Measurements from ENCODE around the gene RPTOR. TPM values are rescaled to one million over a fixed set of nuclear protein-coding genes. Genes with fewer than 3 reads are reported as not detected.
A peak's percentile ranks its signal among the peaks of the same experiment; 100 is the strongest.

The RPTOR gene
- total RNA-seq, 2 experiments from 2014 or later, result 53.1 to 54.0 TPM

DNA sequence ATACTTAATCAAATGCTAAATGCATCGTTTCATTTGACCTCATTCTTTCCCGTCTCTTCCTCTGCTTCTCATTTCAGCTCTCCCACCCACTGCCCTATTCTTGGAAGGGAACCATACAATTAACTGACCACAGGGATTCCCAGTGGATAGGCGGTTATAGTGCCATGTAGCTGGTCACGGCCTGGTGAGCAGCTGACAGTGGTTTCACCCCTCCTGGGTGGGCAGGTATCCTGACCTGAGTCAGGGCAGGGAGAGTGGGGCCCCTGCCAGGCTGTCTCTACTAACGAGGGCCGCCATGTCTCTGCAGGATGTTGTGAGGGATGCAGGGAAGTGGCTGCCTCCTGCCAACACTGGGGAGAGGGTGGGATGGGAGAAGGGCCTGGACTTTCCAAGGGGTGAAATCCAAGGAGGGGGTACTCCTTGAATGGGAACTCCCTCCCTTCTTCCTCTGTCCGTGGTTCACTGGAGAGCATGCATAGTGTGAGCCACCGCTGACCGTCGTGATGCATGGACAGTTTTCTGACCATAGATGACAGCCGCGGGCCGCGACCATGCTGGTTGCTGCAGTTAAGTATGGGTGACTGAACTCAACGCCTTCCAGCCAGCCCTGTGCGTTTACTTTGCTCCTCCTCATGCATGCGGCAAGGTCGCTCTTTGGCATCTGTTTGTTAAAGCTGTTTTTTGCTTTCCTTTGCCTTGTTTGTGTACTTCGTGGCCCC is 95.9 kb downstream of the RPTOR start:
- no peak overlapping the region for H3K4me3 Mint-ChIP-seq
- H3K36me3 Mint-ChIP-seq (ENCODE audit: low read depth), result peaks cover 29% of the 10 kb centered on the region
- no peaks in the 10 kb centered on the region for H3K9me3 Mint-ChIP-seq (ENCODE audit: insufficient read depth)
- ChIA-PET POLR2A (no interaction called here), CTCF (interaction anchor here (1.3 kb wide), 1 partner anchor 9 kb away, joined by 3 read pairs; no protein-coding TSS in a partner anchor)
- H3K27ac Mint-ChIP-seq, result no peak overlapping the region
- H3K4me1 Mint-ChIP-seq (ENCODE audit: low read depth), result peaks cover 16% of the 10 kb centered on the region
- ATAC-seq (no peak), DNase-seq (no peak)
- H3K27me3 Mint-ChIP-seq (ENCODE audit: low read depth), result no peaks in the 10 kb centered on the region

DNA sequence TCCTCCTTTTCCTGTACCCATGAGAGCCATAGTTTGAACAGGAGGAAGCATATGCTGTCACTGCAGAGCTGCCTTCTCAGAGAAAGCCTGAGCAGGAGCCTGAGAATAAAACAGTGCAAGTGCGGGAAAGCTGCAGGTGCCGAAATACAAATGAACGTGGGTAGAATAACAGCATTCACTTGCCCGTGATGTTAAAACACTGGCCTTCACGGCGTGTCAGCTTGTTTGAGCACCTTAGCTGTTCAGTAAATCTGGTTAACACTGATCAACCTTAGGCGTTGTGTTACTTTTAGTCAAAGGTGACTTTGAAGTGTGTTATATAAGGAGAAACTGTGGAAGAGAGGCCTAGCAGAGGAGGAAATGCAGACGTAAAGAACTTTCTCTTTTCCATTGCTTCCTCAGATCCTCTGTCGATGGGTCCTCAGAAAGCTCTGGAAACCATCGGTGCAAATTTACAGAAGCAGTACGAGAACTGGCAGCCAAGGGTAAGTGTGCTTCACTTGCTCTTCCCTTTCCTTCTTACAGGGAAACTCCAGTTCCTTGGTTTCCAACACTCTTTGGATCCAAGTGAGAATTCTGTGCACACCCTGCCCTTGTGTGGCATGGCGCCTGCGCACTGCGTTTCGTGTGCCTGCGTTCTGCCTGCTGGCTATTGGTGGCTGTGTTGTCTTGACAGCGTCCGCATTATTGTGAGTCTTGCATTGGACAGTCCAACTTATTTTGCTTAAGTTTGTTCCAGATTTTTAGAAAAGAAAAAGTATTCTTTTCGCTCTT is 98.9 kb downstream of the RPTOR start:
- no peak overlapping the region for H3K4me3 Mint-ChIP-seq
- peaks cover 40% of the 10 kb centered on the region for H3K36me3 Mint-ChIP-seq (ENCODE audit: low read depth)
- DNase-seq (no peak), ATAC-seq (no peak)
- H3K9me3 Mint-ChIP-seq (ENCODE audit: insufficient read depth), result no peaks in the 10 kb centered on the region
- ChIA-PET POLR2A (interaction anchor here (1.1 kb wide), 1 partner anchor 11 kb away, joined by 3 read pairs; no protein-coding TSS in a partner anchor), CTCF (interaction anchor here (1.2 kb wide), 1 partner anchor 68 kb away, joined by 5 read pairs; no protein-coding TSS in a partner anchor)
- H3K27me3 Mint-ChIP-seq (ENCODE audit: low read depth), result no peaks in the 10 kb centered on the region
- peaks cover 39% of the 10 kb centered on the region for H3K4me1 Mint-ChIP-seq (ENCODE audit: low read depth)
- H3K27ac Mint-ChIP-seq, result no peak overlapping the region

DNA sequence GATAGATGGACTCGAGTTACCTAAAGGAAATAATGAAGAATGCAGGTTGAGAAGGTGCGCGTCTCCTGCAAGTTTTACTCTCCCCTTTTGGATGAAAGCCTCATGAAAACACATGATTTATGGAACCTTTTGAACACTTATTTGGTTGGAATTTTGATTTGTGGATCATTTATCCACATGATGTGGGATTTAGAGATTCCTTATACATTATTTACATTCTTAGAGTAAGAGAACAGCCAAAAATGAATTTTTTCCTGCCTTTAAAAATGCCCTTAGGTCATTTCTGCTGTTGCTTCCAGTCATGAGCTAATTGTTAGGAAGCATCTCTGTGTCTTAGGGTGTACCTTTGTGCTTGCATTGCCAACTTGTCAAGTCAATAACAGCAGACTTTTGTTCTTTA is 99.9 kb downstream of the RPTOR start:
- H3K27me3 Mint-ChIP-seq (ENCODE audit: low read depth), result no peaks in the 10 kb centered on the region
- POLR2A ChIA-PET, result interaction anchor here (0.6 to 0.9 kb wide), 2 partner anchors 9 to 575 kb away, joined by 3 read pairs; no protein-coding TSS in a partner anchor
- no peaks in the 10 kb centered on the region for H3K9me3 Mint-ChIP-seq (ENCODE audit: insufficient read depth)
- CTCF ChIA-PET, result interaction anchor here (1.5 kb wide), 1 partner anchor 16 kb away, joined by 4 read pairs; no protein-coding TSS in a partner anchor
- H3K4me1 Mint-ChIP-seq (ENCODE audit: low read depth), result peaks cover 49% of the 10 kb centered on the region
- DNase-seq, result no peak
- no peak overlapping the region for H3K27ac Mint-ChIP-seq
- H3K4me3 Mint-ChIP-seq, result no peak overlapping the region
- no peak for ATAC-seq
- peaks cover 47% of the 10 kb centered on the region for H3K36me3 Mint-ChIP-seq (ENCODE audit: low read depth)

DNA sequence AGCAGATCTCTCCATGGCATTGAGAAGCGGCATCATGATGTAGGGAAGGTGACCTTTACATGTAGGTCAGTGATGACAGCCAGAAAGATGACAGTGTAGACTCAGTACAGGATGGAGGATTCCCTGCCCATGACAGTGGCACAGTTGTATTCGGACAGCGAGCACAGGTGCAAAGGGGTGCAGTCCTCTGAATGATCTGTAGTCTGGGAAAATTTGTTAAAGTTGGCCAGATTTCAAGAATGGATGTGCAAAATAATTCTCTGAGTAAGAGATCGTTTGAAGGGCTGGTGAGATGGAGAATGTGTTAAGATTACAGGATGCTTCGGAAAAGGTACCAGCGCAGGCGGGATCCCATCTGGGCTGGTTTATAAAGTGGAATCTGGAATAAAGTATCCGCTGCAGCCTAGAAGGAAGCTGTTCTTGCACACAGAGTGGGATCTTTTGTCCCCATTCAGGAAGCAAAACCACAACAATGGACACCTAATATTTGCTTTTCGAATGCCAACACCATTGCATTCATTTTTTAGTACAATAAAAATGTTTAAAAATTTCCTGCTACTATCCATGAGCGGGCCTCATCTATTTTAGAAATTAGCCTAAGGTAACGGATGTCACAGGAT is 101.2 kb downstream of the RPTOR start:
- no peak for DNase-seq
- ChIA-PET CTCF (interaction anchor here (1.4 to 1.5 kb wide), 2 partner anchors 17 to 70 kb away, joined by 3 to 4 read pairs; no protein-coding TSS in a partner anchor), POLR2A (no interaction called here)
- Mint-ChIP-seq H3K36me3 (ENCODE audit: low read depth) (peaks cover 56% of the 10 kb centered on the region), H3K9me3 (ENCODE audit: insufficient read depth) (no peaks in the 10 kb centered on the region), H3K27me3 (ENCODE audit: low read depth) (no peaks in the 10 kb centered on the region), H3K4me1 (ENCODE audit: low read depth) (peaks cover 61% of the 10 kb centered on the region), H3K4me3 (no peak overlapping the region), H3K27ac (peak overlapping the region; percentile 32)
- no peak for ATAC-seq

DNA sequence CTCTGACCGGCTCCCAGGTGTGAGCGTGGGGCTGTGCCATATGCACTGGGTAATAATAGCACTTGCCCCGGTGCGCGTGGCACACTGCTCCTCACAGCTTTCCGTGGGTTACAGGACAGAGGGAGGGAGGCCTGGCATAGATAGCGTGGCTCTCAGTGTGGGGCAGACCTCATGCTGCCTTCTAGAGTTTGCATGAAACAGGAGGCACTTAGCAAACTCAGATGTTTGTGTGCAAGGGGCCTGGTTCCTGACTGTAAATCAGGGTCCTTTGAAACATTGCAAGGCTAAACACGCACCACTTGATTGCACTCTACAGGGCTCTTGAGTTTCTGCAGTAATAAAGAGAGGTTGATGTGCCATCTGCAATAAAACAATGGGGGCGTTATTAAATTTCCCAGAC is 101.7 kb downstream of the RPTOR start:
- ATAC-seq (no peak), DNase-seq (no peak)
- Mint-ChIP-seq H3K27ac (no peak overlapping the region), H3K4me1 (ENCODE audit: low read depth) (peaks cover 66% of the 10 kb centered on the region), H3K9me3 (ENCODE audit: insufficient read depth) (no peaks in the 10 kb centered on the region), H3K4me3 (no peak overlapping the region), H3K36me3 (ENCODE audit: low read depth) (peaks cover 59% of the 10 kb centered on the region), H3K27me3 (ENCODE audit: low read depth) (no peaks in the 10 kb centered on the region)
- CTCF ChIA-PET, result interaction anchor here (1.4 kb wide), 1 partner anchor 71 kb away, joined by 3 read pairs; no protein-coding TSS in a partner anchor
- POLR2A ChIA-PET, result no interaction called here

DNA sequence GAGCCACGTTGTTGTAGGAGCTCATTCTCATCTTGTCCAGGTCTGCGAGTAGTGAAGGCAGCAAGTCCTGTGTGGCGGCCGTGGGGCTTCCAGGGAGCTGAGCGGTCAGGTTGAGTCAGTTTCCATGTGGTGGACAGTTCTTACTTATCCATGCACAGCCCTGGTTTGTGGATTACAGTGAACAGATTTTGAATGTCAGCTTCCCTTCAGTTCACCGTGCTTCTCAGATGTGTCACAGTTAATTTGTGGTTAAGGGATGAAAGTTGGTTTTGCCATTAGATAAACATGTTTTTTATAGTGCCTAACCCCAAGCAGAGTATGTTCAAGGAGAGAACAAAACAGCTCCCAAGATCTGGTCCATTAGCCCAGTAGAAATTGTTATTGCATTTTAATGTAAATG is 103.1 kb downstream of the RPTOR start:
- no peak for DNase-seq
- Mint-ChIP-seq H3K27ac (peak overlapping the region; percentile 34), H3K36me3 (ENCODE audit: low read depth) (peaks cover 67% of the 10 kb centered on the region), H3K4me3 (no peak overlapping the region), H3K9me3 (ENCODE audit: insufficient read depth) (no peaks in the 10 kb centered on the region), H3K4me1 (ENCODE audit: low read depth) (peaks cover 75% of the 10 kb centered on the region), H3K27me3 (ENCODE audit: low read depth) (no peaks in the 10 kb centered on the region)
- ChIA-PET CTCF (interaction anchor here (0.5 to 1.5 kb wide), 8 partner anchors 9 to 251 kb away, joined by 3 to 4 read pairs (median 3); no protein-coding TSS in a partner anchor), POLR2A (no interaction called here)
- no peak for ATAC-seq

DNA sequence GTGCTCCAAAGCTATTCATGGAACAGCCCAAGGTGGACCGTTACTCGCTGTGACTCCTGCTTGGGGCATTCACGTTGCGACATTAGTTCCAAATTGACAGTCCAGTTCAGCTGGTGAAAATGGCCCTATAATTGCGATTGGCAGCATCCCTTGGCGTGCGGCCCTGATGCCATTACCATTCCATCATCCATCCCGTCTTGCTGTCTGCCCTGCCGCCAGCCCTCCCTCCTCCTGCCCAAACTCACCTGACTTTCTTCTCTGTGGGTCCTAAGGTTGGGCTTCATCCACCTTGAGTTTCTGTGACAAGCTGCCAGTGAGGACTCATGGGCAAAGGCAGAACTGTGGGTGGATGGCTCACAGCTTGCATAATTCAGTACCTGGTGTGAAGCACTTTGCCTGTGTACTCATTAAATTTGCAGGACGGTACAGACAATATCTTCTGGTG is 104.6 kb downstream of the RPTOR start:
- Mint-ChIP-seq H3K9me3 (ENCODE audit: insufficient read depth) (peaks cover 5% of the 10 kb centered on the region), H3K4me3 (no peak overlapping the region), H3K4me1 (ENCODE audit: low read depth) (peaks cover 71% of the 10 kb centered on the region), H3K27me3 (ENCODE audit: low read depth) (no peaks in the 10 kb centered on the region), H3K27ac (peak overlapping the region; percentile 90), H3K36me3 (ENCODE audit: low read depth) (peaks cover 62% of the 10 kb centered on the region)
- DNase-seq (no peak), ATAC-seq (peak; percentile 14)
- ChIA-PET CTCF (interaction anchor here (0.8 to 2.3 kb wide), 10 partner anchors 9 to 250 kb away, joined by 3 to 9 read pairs (median 3); no protein-coding TSS in a partner anchor), POLR2A (no interaction called here)

DNA sequence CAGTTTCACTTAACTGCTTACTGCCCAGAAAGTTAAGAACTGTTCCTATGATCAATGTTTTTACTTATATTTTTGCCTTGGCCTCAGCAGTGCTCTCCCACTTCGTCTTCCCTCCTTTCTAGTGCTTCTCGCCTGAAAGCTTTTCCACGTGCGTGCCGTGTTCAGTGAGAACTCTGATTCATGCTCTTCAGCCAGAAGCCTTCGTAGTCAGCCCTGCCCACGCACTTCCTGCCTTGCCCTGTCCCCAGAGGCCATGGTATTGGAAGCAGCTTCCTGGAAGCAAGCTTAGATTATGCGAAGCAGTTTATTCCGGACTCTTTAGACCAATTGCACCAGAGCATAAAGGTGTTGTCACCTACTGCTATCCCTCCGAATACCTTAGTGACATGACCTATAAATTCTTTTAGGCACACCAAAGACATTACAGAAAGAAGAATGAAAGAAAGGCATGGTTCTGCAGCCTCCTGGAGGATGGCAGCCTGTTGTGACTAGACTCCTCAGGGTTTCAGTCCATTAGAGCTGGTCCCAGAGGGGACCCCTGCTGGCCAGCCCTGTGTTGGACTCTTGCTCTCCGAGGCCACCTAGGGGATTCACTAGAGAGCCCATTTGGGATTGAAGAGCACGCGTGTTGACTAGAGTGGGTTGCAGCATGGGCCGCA is 105.2 kb downstream of the RPTOR start:
- ChIA-PET CTCF (interaction anchor here (0.8 to 2.3 kb wide), 12 partner anchors 9 to 249 kb away, joined by 3 to 9 read pairs (median 3); no protein-coding TSS in a partner anchor), POLR2A (interaction anchor here (0.8 kb wide), 1 partner anchor 1686 kb away, joined by 3 read pairs; no protein-coding TSS in a partner anchor)
- peak overlapping the region; percentile 90 for H3K27ac Mint-ChIP-seq
- ATAC-seq (peak; percentile 85), DNase-seq (peak; percentile 70)
- H3K27me3 Mint-ChIP-seq (ENCODE audit: low read depth), result no peaks in the 10 kb centered on the region
- H3K4me3 Mint-ChIP-seq, result peak overlapping the region; percentile 16
- H3K4me1 Mint-ChIP-seq (ENCODE audit: low read depth), result peaks cover 69% of the 10 kb centered on the region
- H3K9me3 Mint-ChIP-seq (ENCODE audit: insufficient read depth), result peaks cover 8% of the 10 kb centered on the region
- peaks cover 62% of the 10 kb centered on the region for H3K36me3 Mint-ChIP-seq (ENCODE audit: low read depth)

DNA sequence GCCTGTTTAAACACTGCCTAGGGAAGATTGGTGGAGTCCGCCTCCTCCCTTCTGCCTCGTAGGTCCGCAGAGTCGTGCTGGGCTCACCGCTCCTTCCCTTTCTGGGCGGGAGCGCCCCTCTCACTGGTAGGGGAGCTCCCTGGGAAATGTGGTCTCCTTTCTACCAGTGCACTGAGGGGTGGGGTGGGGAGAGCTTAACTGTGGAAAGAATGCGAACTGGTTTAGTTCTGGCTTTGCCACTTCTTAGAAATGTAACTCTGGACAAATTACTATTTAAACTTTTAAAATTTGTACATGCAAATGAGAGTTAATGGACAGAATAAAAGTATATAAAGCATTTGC is 105.7 kb downstream of the RPTOR start:
- Mint-ChIP-seq H3K4me3 (no peak overlapping the region), H3K27ac (peak overlapping the region; percentile 90), H3K27me3 (ENCODE audit: low read depth) (no peaks in the 10 kb centered on the region), H3K9me3 (ENCODE audit: insufficient read depth) (peaks cover 8% of the 10 kb centered on the region), H3K36me3 (ENCODE audit: low read depth) (peaks cover 60% of the 10 kb centered on the region), H3K4me1 (ENCODE audit: low read depth) (peaks cover 66% of the 10 kb centered on the region)
- no peak for DNase-seq
- ChIA-PET POLR2A (interaction anchor here (0.8 to 1.0 kb wide), 2 partner anchors 321 to 1687 kb away, joined by 3 read pairs; no protein-coding TSS in a partner anchor), CTCF (interaction anchor here (0.8 to 2.3 kb wide), 9 partner anchors 8 to 249 kb away, joined by 3 to 9 read pairs (median 3); no protein-coding TSS in a partner anchor)
- no peak for ATAC-seq

DNA sequence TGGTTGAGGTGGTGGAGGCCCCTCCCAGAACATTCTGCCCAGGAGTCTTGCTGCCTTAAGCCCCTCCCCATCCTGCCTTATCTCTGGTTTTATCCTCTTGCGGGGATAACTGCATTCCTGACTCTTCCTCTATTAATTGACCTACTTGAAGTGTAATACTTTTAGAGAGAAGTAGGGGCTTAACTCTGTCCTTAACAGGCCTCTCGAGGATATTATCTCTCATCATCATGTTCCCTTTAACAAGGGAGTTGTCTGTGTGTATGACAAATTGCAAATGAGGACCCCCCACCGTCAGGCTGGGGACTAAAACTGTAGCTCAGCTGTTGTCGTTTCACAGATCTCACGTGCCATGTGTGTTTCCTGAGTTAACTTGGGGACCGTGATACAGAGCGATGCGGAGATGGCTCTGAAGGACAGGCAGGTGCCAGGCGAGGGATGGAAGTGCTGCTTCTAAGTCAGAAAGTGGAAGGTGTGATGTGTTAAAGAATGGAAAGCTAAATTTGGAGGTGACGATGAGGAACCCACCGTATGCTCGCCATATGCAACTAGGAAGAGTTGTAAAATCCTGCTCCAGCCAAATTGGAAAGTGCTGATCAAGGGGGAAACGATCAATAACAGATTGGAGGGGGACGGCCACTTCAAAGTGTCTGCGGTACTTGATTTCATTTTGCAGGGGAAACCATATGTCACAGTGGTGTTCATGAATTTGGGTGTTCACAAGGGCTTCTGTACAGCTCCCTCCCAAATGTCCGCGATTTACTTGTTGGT is 106.3 kb downstream of the RPTOR start:
- Mint-ChIP-seq H3K4me3 (no peak overlapping the region), H3K9me3 (ENCODE audit: insufficient read depth) (peaks cover 9% of the 10 kb centered on the region), H3K27ac (peak overlapping the region; percentile 65), H3K27me3 (ENCODE audit: low read depth) (no peaks in the 10 kb centered on the region), H3K36me3 (ENCODE audit: low read depth) (peaks cover 57% of the 10 kb centered on the region), H3K4me1 (ENCODE audit: low read depth) (peaks cover 60% of the 10 kb centered on the region)
- ChIA-PET POLR2A (interaction anchor here (1.0 kb wide), 1 partner anchor 320 kb away, joined by 3 read pairs; no protein-coding TSS in a partner anchor), CTCF (interaction anchor here (1.2 to 2.3 kb wide), 2 partner anchors 9 to 13 kb away, joined by 3 to 9 read pairs; no protein-coding TSS in a partner anchor)
- DNase-seq (no peak), ATAC-seq (no peak)

Measured in activated CD8-positive, alpha-beta T cell treated with anti-CD3 and anti-CD28 coated beads, Interleukin-2, amount 10 ng/mL, durations not matched to agents 7 days and 5 days (primary cell).